HEK293T (cell line): Measurements from ENCODE around the gene HPCAL1.
"Not testable (repeated sequence)": the region's sequence is repeated elsewhere in the genome, so short reads cannot be mapped to it uniquely, and the experiment has no call there.

Experiments used
- CTCF ChIA-PET: fragments of 350-600 bp; formaldehyde crosslinking; extraction: SDS; loops from one replicate; lab custom pipeline; 2021; ENCODE audit warnings: antibody characterized with exemption, inconsistent platforms; lab: Yijun Ruan, JAX
- POLR2A ChIA-PET: fragments of 350-600 bp; formaldehyde crosslinking; extraction: SDS; loops from one replicate; lab custom pipeline; 2020; ENCODE audit warnings: antibody characterized with exemption, inconsistent platforms; lab: Yijun Ruan, JAX
- DNase-seq: peaks from one replicate; pipeline ENCODE4 v3.0.0; 2012; ENCODE audit warnings: mixed read lengths; ENCODE audit errors: extremely low spot score
- ARNT ChIP-seq: fragments of 450-650 bp; IDR thresholded peaks from 2 replicates; pipeline ENCODE4 v1.6.1; 2017; ENCODE audit warnings: mild to moderate bottlenecking
- BHLHE40 ChIP-seq: fragments of 450-650 bp; IDR thresholded peaks from 2 replicates; pipeline ENCODE4 v1.6.1; 2016; ENCODE audit warnings: mild to moderate bottlenecking, moderate library complexity, borderline replicate concordance
- CTBP1 ChIP-seq: fragments of 450-650 bp; IDR thresholded peaks from 2 replicates; pipeline ENCODE4 v1.6.1; 2016; ENCODE audit warnings: borderline replicate concordance
- ELF4 ChIP-seq: fragments of 450-650 bp; IDR thresholded peaks from 2 replicates; pipeline ENCODE4 v1.6.1; 2017; ENCODE audit warnings: antibody characterized with exemption
- FOXA1 ChIP-seq: fragments of 450-650 bp; IDR thresholded peaks from 2 replicates; pipeline ENCODE4 v1.6.1; 2016; ENCODE audit warnings: mild to moderate bottlenecking
- FOXK2 ChIP-seq: fragments of 450-650 bp; IDR thresholded peaks from 2 replicates; pipeline ENCODE4 v1.6.1; 2016; ENCODE audit warnings: mild to moderate bottlenecking
- FOXM1 ChIP-seq: fragments of 450-650 bp; IDR thresholded peaks from 2 replicates; pipeline ENCODE4 v1.6.1; 2017; ENCODE audit warnings: mild to moderate bottlenecking, borderline replicate concordance
- HDGF ChIP-seq: fragments of 450-650 bp; IDR thresholded peaks from 2 replicates; pipeline ENCODE4 v1.6.1; 2017; ENCODE audit warnings: antibody characterized with exemption, borderline replicate concordance
- L3MBTL2 ChIP-seq: fragments of 450-650 bp; conservative IDR thresholded peaks from 2 replicates; pipeline ENCODE4 v1.6.1; 2016; ENCODE audit warnings: mild to moderate bottlenecking
- LEF1 ChIP-seq: fragments of 450-650 bp; IDR thresholded peaks from 2 replicates; pipeline ENCODE4 v1.6.1; 2017; ENCODE audit warnings: mild to moderate bottlenecking, borderline replicate concordance
- NFRKB ChIP-seq: fragments of 450-650 bp; IDR thresholded peaks from 2 replicates; pipeline ENCODE4 v1.6.1; 2016; ENCODE audit warnings: mild to moderate bottlenecking, moderate library complexity
- PKNOX1 ChIP-seq: fragments of 450-650 bp; IDR thresholded peaks from 2 replicates; pipeline ENCODE4 v1.6.1; 2016
- SP1 ChIP-seq: fragments of 450-650 bp; IDR thresholded peaks from 2 replicates; pipeline ENCODE4 v1.6.1; 2017
- SUZ12 ChIP-seq: fragments of 450-650 bp; IDR thresholded peaks from 2 replicates; pipeline ENCODE4 v1.6.1; 2016; ENCODE audit warnings: mild to moderate bottlenecking
- TARDBP ChIP-seq: fragments of 450-650 bp; IDR thresholded peaks from 2 replicates; pipeline ENCODE4 v1.6.1; 2016
- ZNF384 ChIP-seq: fragments of 450-650 bp; IDR thresholded peaks from 2 replicates; pipeline ENCODE4 v1.6.1; 2016

The HPCAL1 gene

GRCh38 chr2:10292033-10292432, 10.7 kb upstream of the HPCAL1 start:
- no peak for DNase-seq
- TF ChIP-seq NFRKB: no peak
- no peak for TF ChIP-seq SP1
- no peak for TF ChIP-seq ELF4
- TF ChIP-seq FOXK2: no peak
- TF ChIP-seq FOXA1: no peak
- no peak for TF ChIP-seq FOXM1
- no peak for TF ChIP-seq PKNOX1
- TF ChIP-seq L3MBTL2: no peak
- TF ChIP-seq ARNT: no peak
- ChIA-PET POLR2A (no interaction called here), CTCF (no interaction called here)

GRCh38 chr2:10293603-10294002, 9.1 kb upstream of the HPCAL1 start:
- CTCF ChIA-PET: interaction anchor here (0.7 kb wide), 1 partner anchor 115 kb away, joined by 7 read pairs; no protein-coding TSS in a partner anchor
- POLR2A ChIA-PET: interaction anchor here (1.0 kb wide), 1 partner anchor 8 kb away, joined by 3 read pairs; no protein-coding TSS in a partner anchor
- no peak for DNase-seq
- TF ChIP-seq LEF1 (no peak), FOXM1 (no peak), L3MBTL2 (no peak), PKNOX1 (no peak), SP1 (no peak), TARDBP (no peak)

- DNase-seq: no peak
- POLR2A ChIA-PET: no interaction called here
- TF ChIP-seq ARNT (no peak), CTBP1 (no peak)
- CTCF ChIA-PET: no interaction called here
Measured at GRCh38 chr2:10294077-10294476, 8.6 kb upstream of the HPCAL1 start.

- DNase-seq, POLR2A ChIA-PET: not testable (repeated sequence)
- CTCF ChIA-PET: interaction anchor here (0.6 kb wide), 1 partner anchor 140 kb away, joined by 10 read pairs; no protein-coding TSS in a partner anchor
Measured at GRCh38 chr2:10295649-10296048, 7.1 kb upstream of the HPCAL1 start.

- no peak for DNase-seq
- ChIA-PET POLR2A (no interaction called here), CTCF (interaction anchor here (0.6 kb wide), 1 partner anchor 139 kb away, joined by 10 read pairs; no protein-coding TSS in a partner anchor)
- TF ChIP-seq SP1 (no peak), NFRKB (no peak), LEF1 (no peak), BHLHE40 (no peak), CTBP1 (no peak), ZNF384 (no peak), ARNT (no peak), FOXM1 (no peak), TARDBP (no peak), ELF4 (no peak), FOXK2 (no peak), PKNOX1 (no peak), SUZ12 (no peak), HDGF (no peak), FOXA1 (no peak)
Measured at GRCh38 chr2:10296142-10296541, 6.6 kb upstream of the HPCAL1 start.

- ChIA-PET CTCF (no interaction called here), POLR2A (no interaction called here)
- no peak for DNase-seq
Measured at GRCh38 chr2:10297191-10297830, 5.4 kb upstream of the HPCAL1 start.

More at GRCh38 chr2:10297191-10297830, 5.4 kb upstream of the HPCAL1 start:
- TF ChIP-seq HDGF (no peak), SP1 (no peak), BHLHE40 (no peak), L3MBTL2 (no peak), FOXK2 (no peak), FOXM1 (no peak), TARDBP (no peak), ELF4 (no peak), PKNOX1 (no peak), ZNF384 (no peak)
